HL-60 (cell line): ENCODE data around the gene RNASE1.

Experiments
- DNase-seq, 2 experiments: peaks; one replicate each; pipeline ENCODE4 v3.0.0-alpha.2; 2010 to 2020; ENCODE audit warnings: low read depth in 1 of 2, low spot score in 1 of 2
- H3K27ac ChIP-seq: fragments of 250-450 bp; sonication (Bioruptor Pico); replicated peaks from 2 replicates; pipeline ENCODE4 v1.5.1; 2020; ENCODE audit warnings: mild to moderate bottlenecking, moderate library complexity
- H3K27me3 ChIP-seq: fragments of 250-450 bp; sonication (Bioruptor Pico); 2 replicates; pipeline ENCODE4 v1.5.1; 2021; ENCODE audit warnings: mild to moderate bottlenecking, moderate library complexity; ENCODE audit not compliant: insufficient read depth, poor library complexity, severe bottlenecking
- H3K4me3 ChIP-seq: replicated peaks from 2 replicates; pipeline ENCODE4 v1.5.1; 2011; ENCODE audit warnings: mild to moderate bottlenecking, control low read depth, low read length; ENCODE audit not compliant: insufficient read depth
- CTCF ChIP-seq: IDR thresholded peaks from one replicate; pipeline ENCODE4 v1.5.1; 2011; ENCODE audit warnings: low read length, control low read depth, inconsistent platforms; ENCODE audit not compliant: insufficient read depth
- GABPA ChIP-seq: IDR thresholded peaks from 2 replicates; pipeline ENCODE4 v1.6.1; 2012; ENCODE audit warnings: low read depth
- POLR2AphosphoS5 ChIP-seq: IDR thresholded peaks from 2 replicates; pipeline ENCODE4 v1.6.1; 2012; ENCODE audit warnings: low read depth
- SPI1 ChIP-seq: IDR thresholded peaks from 2 replicates; pipeline ENCODE4 v1.6.1; 2012; ENCODE audit warnings: low read depth, mild to moderate bottlenecking, borderline replicate concordance
- TF ChIP-seq, protein P1 (sequence below): IDR thresholded peaks from 2 replicates; pipeline ENCODE4 v1.6.1; 2012; ENCODE audit warnings: low read depth; ENCODE audit not compliant: insufficient replicate concordance

Gene RNASE1

DNA sequence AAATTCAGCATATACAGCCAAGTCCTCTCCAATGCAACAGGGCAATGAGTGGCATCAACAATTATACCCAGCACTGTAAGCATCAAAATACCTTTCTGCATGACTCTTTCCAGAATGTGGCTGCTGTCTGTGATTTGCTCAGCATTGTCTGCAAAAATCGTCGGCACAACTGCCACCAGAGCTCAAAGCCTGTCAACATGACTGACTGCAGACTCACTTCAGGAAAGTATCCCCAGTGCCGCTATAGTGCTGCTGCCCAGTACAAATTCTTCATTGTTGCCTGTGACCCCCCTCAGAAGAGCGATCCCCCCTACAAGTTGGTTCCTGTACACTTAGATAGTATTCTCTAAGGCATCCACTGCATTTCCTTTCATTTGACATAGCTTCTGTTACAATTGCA, 20.8 kb downstream of the RNASE1 start:
- H3K4me3 ChIP-seq: peak overlapping the region; percentile 12
- TF ChIP-seq, protein P1, sequence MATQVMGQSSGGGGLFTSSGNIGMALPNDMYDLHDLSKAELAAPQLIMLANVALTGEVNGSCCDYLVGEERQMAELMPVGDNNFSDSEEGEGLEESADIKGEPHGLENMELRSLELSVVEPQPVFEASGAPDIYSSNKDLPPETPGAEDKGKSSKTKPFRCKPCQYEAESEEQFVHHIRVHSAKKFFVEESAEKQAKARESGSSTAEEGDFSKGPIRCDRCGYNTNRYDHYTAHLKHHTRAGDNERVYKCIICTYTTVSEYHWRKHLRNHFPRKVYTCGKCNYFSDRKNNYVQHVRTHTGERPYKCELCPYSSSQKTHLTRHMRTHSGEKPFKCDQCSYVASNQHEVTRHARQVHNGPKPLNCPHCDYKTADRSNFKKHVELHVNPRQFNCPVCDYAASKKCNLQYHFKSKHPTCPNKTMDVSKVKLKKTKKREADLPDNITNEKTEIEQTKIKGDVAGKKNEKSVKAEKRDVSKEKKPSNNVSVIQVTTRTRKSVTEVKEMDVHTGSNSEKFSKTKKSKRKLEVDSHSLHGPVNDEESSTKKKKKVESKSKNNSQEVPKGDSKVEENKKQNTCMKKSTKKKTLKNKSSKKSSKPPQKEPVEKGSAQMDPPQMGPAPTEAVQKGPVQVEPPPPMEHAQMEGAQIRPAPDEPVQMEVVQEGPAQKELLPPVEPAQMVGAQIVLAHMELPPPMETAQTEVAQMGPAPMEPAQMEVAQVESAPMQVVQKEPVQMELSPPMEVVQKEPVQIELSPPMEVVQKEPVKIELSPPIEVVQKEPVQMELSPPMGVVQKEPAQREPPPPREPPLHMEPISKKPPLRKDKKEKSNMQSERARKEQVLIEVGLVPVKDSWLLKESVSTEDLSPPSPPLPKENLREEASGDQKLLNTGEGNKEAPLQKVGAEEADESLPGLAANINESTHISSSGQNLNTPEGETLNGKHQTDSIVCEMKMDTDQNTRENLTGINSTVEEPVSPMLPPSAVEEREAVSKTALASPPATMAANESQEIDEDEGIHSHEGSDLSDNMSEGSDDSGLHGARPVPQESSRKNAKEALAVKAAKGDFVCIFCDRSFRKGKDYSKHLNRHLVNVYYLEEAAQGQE: no peak
- TF ChIP-seq GABPA: no peak
- TF ChIP-seq CTCF: no peak
- TF ChIP-seq SPI1: no peak
- no peak for TF ChIP-seq POLR2AphosphoS5
- DNase-seq: no peak
- H3K27ac ChIP-seq: peak overlapping the region; percentile 75
- H3K27me3 ChIP-seq: no peaks in the 10 kb centered on the region

- TF ChIP-seq CTCF: no peak
- TF ChIP-seq, protein P1: no peak
- Histone ChIP-seq H3K4me3 (no peak overlapping the region), H3K27me3 (no peaks in the 10 kb centered on the region), H3K27ac (no peak overlapping the region)
- no peak for DNase-seq
Measured at GRCh38 chr14:20775901-20776300, 26.7 kb downstream of the RNASE1 start.

DNA sequence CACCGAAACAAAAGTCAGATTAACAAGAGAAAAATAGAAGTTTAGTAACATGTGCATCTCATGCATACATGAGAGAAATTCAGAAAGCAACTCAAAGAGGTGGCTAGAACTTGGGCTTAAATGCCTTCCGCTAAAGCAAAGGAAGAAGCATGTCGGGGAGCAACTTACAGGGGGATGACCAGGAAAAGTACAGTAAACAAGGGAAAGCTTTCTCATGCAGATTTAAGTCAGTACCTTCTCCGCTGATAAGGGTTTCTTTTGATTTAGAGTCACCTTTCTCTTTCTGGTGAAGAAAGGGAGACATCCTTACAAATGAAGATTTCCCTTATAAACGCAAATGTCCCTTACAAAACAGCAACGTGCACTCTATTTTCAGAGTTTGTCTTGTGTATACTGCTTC, 27.6 kb downstream of the RNASE1 start:
- no peak for DNase-seq
- no peak overlapping the region for H3K4me3 ChIP-seq
- H3K27ac ChIP-seq: no peak overlapping the region
- TF ChIP-seq SPI1 (no peak), GABPA (no peak), CTCF (no peak), POLR2AphosphoS5 (no peak)
- TF ChIP-seq, protein P1: no peak
- no peaks in the 10 kb centered on the region for H3K27me3 ChIP-seq
